Measurements from ENCODE around the gene FFAR4.

The FFAR4 gene

DNA sequence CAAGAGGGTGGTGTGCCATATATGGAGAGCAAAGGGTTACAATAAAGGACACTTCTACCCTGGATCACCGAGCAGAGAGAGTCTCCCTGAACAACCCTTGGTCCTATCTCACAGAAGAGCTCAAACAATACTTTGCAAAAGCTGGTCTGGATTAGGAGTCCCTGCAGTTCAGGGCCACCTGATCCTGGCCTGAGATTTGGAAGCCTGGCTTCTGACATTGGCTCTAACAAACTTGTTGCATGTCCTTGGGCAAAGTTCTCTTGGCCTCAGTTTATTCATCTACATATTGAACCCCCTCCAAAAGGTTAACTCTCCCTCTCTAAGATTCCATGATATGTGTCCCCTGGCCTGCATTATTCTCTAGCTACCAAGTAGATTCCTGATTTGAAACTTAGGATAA, 32.9 kb downstream of the FFAR4 start:
- peaks cover 16% of the 10 kb centered on the region for H3K4me1 Mint-ChIP-seq (ENCODE audit: low read depth)
- no peaks in the 10 kb centered on the region for H3K9me3 Mint-ChIP-seq
- no peaks in the 10 kb centered on the region for H3K36me3 Mint-ChIP-seq (ENCODE audit: low read depth)
- H3K4me3 Mint-ChIP-seq, result no peak overlapping the region
- H3K27ac Mint-ChIP-seq, result no peak overlapping the region
- intact Hi-C loops (cut with micrococcal nuclease), result no loop called here
- H3K27me3 Mint-ChIP-seq, result peaks cover 50% of the 10 kb centered on the region

DNA sequence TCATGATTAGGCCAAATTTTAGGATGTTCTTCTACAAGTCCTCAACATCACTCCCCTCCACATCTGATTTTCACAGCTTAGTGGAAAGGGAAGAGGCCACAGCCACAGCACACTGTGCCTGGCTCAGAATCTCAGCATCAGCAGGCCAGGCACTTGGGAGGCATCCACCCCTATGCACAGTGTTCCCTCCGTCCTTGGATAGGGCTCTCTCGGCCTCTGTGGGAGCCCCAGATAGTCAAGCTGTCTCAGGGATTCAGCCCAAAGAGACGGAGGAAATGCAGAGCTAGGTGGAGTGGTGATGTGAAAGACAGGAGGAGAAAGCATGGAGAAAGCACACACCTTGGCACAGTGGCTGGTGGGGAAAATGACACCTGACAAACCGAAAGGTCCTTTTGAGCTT, 33.3 kb downstream of the FFAR4 start:
- H3K36me3 Mint-ChIP-seq (ENCODE audit: low read depth), result no peaks in the 10 kb centered on the region
- H3K4me3 Mint-ChIP-seq, result no peak overlapping the region
- peaks cover 52% of the 10 kb centered on the region for H3K27me3 Mint-ChIP-seq

DNA sequence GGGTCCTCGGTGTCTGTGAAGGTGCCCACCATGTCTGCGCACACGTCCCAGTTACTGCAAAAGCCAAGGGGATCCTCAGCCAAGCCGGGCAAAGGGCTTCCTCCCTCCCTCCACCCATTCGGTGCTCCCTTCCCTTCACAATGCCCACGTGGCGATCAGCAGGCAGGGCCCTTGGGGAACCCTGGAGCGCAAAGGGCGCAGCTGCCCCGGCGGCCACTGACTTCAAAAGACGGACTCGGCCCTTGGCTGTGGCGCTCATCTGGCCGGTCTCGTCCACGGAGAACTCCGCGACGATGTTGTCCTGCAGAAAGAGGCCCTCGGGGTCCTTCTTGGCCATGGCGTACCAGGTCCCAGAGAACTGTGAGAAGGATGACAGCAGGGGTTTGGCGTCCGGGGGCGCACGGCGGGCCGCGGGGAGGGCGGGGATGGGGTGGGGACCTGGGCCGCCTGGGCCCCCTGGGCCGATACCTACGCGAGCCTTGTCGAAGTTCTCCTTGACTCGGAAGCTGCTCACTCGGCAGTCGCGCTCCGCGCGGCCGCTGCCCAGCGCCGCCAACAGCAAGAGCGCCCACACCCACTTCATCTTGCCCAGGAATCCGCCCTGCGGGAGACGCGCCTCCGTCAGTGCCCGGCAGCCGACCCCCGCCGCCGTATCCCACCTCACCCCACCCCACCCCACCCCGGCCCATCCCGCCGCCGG, 34.1 kb downstream of the FFAR4 start:
- peak overlapping the region; percentile 60 for H3K4me3 Mint-ChIP-seq

More for the DNA sequence above, 33.3 kb downstream of the FFAR4 start:
- intact Hi-C loops (cut with micrococcal nuclease), result no loop called here
- H3K4me1 Mint-ChIP-seq (ENCODE audit: low read depth), result peaks cover 15% of the 10 kb centered on the region
- no peaks in the 10 kb centered on the region for H3K9me3 Mint-ChIP-seq
- H3K27ac Mint-ChIP-seq, result no peak overlapping the region

DNA sequence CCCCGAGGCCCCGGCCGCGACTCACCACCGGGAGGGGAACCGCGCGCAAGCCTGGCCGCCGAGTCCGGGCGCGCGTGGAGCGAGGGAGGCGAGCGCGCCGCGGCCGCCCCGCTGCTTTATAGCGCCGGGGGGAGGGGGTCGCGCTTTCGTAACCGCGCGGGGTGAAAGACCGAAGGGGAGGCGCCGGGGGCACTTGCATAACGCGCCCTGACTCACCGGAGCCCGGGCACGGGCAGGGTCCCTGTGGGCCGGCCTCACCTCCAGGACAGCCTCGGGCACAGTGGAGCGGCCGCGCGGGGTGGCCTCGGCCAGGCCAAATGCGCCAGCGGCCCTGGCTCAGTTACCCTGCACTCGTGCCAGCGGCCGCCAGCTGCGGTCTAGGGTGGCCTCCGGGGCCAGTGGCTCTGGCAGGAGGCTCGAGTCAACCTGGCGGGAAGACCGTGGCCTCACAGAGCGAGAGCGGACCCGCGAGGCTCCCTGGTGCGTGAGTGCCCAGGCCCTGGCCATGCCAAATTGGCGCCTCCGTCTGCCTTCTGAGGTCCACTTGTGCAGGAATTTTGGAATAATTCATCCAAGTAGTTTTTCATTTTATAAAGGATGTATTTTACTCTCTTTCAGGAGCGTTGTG, 34.8 kb downstream of the FFAR4 start, which contains the start of gene RBP4:
TSS of gene RBP4 (minus strand) at position 90 of the 628 bp plus-strand sequence. CDS start 207 bp downstream, outside the sequence.
- no peaks in the 10 kb centered on the region for H3K9me3 Mint-ChIP-seq
- H3K27me3 Mint-ChIP-seq, result peaks cover 57% of the 10 kb centered on the region
- H3K4me1 Mint-ChIP-seq (ENCODE audit: low read depth), result peaks cover 15% of the 10 kb centered on the region
- no peaks in the 10 kb centered on the region for H3K36me3 Mint-ChIP-seq (ENCODE audit: low read depth)
- no peak within 1 kb of the TSS for H3K27ac Mint-ChIP-seq
- intact Hi-C loops (cut with micrococcal nuclease), result no loop called here
- peak within 1 kb of the TSS; percentile 60 for H3K4me3 Mint-ChIP-seq

More for the DNA sequence above, 34.1 kb downstream of the FFAR4 start:
- H3K9me3 Mint-ChIP-seq, result no peaks in the 10 kb centered on the region
- no peak overlapping the region for H3K27ac Mint-ChIP-seq
- peaks cover 52% of the 10 kb centered on the region for H3K27me3 Mint-ChIP-seq
- H3K36me3 Mint-ChIP-seq (ENCODE audit: low read depth), result no peaks in the 10 kb centered on the region
- intact Hi-C loops (cut with micrococcal nuclease), result no loop called here
- peaks cover 15% of the 10 kb centered on the region for H3K4me1 Mint-ChIP-seq (ENCODE audit: low read depth)

DNA sequence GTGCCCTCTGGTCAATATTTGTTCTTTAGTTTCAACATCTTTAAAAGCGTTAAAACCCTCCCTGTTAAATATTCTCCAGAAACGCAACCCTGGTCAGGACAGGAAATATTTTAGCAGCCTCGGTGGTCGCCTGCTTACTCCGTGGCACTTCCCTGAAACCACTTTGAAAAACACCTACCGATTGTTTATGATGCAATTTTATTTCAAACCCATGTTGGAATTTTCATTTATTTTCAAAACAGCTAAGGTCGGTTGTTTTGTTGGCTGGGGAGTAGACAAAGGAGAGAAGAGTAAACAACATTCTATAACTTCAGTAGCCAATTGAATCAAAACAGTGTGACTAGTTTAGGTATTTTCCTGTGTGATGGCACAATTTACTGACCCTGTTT, 35.3 kb downstream of the FFAR4 start:
- no peaks in the 10 kb centered on the region for H3K36me3 Mint-ChIP-seq (ENCODE audit: low read depth)
- intact Hi-C loops (cut with micrococcal nuclease), result no loop called here

DNA sequence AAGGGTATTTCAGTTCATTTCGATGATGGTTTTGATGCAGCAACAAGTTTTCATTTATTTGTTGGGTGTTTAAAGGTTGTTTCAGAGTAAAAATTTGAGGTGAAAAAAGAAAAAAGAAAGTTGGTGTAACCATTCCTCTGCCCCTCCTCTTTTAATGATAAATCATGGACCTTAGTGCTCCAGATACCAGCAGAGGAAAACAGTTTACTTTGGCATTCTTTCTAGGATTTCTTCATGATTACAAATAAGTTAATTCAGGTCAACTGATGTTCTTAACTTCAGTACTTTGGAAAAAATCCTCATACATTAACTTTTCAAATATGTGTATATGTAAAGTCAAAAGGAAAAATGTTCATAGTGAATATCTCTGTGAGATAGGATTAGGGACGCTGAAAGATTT, 36.6 kb downstream of the FFAR4 start:
- intact Hi-C loops (cut with micrococcal nuclease), result no loop called here
- Mint-ChIP-seq H3K4me1 (ENCODE audit: low read depth) (peaks cover 15% of the 10 kb centered on the region), H3K4me3 (no peak overlapping the region), H3K36me3 (ENCODE audit: low read depth) (no peaks in the 10 kb centered on the region), H3K27ac (no peak overlapping the region), H3K9me3 (no peaks in the 10 kb centered on the region), H3K27me3 (peaks cover 59% of the 10 kb centered on the region)

More for the DNA sequence above, 35.3 kb downstream of the FFAR4 start:
- Mint-ChIP-seq H3K27ac (no peak overlapping the region), H3K9me3 (no peaks in the 10 kb centered on the region), H3K4me1 (ENCODE audit: low read depth) (peaks cover 15% of the 10 kb centered on the region), H3K27me3 (peaks cover 57% of the 10 kb centered on the region), H3K4me3 (peak overlapping the region; percentile 60)

DNA sequence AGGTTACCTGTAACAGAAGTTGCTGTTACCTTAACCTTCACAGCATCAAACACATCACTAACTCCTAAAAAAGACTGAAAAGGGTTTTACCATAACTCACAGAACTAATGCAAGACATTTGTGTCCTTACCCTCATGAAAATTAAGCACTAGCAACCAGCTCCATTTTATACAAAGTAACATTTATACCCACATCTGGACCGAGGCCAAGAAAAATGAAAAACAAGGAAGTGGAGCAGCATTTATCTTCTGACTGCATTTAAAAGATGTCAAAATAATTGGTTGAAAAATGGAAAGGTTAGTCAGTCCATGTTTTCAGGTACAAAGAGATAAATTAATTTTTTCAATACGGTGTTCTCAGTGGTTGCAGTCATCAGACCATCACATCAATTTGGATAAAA, 37.7 kb downstream of the FFAR4 start:
- intact Hi-C loops (cut with micrococcal nuclease), result no loop called here
- Mint-ChIP-seq H3K4me1 (ENCODE audit: low read depth) (peaks cover 17% of the 10 kb centered on the region), H3K4me3 (no peak overlapping the region), H3K27ac (no peak overlapping the region), H3K27me3 (peaks cover 60% of the 10 kb centered on the region), H3K9me3 (no peaks in the 10 kb centered on the region), H3K36me3 (ENCODE audit: low read depth) (no peaks in the 10 kb centered on the region)

DNA sequence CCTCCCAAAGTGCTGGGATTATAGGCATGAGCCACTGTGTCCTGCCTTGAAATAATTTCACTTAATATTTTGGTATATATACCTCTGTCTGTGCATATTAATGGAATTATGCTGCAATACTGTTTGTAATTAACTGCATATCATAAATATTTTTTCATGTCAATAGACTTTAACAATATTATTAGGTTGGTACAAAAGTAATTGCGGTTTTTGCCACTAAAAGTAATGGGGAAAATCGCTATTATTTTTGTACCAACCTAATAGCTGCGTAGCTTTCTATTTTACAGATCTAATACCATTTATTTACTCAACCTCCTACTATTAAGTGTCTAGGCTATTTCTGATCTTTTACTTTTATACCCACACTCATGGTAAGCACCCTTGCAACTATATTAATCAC, 42.0 kb downstream of the FFAR4 start:
- no peaks in the 10 kb centered on the region for H3K36me3 Mint-ChIP-seq (ENCODE audit: low read depth)
- no peak overlapping the region for H3K4me3 Mint-ChIP-seq
- no peak overlapping the region for H3K27ac Mint-ChIP-seq
- H3K27me3 Mint-ChIP-seq, result peaks cover 22% of the 10 kb centered on the region
- no peaks in the 10 kb centered on the region for H3K9me3 Mint-ChIP-seq
- peaks cover 22% of the 10 kb centered on the region for H3K4me1 Mint-ChIP-seq (ENCODE audit: low read depth)
- intact Hi-C loops (cut with micrococcal nuclease), result no loop called here

DNA sequence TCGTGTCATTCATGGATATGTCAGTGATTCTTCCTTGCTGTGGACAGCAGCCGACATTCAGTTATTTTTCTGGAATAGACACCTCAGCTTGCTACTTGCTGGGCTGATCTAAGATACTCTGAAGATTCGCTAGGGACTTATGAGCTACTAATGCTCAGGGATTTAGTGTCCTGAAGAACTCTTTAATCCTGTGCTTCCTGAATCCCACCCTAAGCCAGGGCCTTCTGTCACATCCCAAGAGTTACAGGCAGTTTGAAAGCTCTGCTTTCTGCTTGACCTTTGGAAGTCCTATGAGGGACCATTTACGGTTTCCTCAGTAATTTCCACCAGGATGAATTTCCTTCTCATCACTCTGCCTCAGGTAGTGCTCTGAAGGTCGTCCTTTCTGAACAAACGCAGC, 45.8 kb downstream of the FFAR4 start, which contains the start of gene PDE6C:
TSS of gene PDE6C (plus strand) at position 227 of the 400 bp plus-strand sequence. CDS start 189 bp downstream, outside the sequence.
- Mint-ChIP-seq H3K4me1 (ENCODE audit: low read depth) (peaks cover 52% of the 10 kb centered on the region), H3K27ac (no peak within 1 kb of the TSS), H3K9me3 (no peaks in the 10 kb centered on the region), H3K36me3 (ENCODE audit: low read depth) (no peaks in the 10 kb centered on the region), H3K4me3 (no peak within 1 kb of the TSS), H3K27me3 (peaks cover 3% of the 10 kb centered on the region)
- intact Hi-C loops (cut with micrococcal nuclease), result loop anchor here (10.0 kb wide), 1 partner anchor 48 kb away; the partner anchor contains the start of gene FFAR4

DNA sequence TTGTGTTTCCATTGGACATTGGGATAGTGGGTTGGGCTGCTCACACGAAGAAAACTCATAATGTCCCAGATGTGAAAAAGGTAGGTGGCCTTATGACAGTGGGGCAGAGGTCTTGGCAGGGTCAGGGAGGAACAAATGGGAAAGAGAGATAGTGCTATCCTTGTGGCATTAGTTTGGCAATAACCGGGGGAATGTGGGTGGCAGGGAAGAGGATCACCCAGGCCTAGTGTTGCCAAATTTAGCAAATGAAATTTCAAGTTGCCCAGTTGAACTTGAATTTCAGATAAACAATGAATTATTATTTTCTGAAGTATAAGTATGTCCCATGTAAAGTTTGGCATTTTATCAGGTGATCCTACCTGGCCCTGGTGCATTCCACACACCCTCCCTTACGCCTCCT, 46.7 kb downstream of the FFAR4 start:
- Mint-ChIP-seq H3K9me3 (no peaks in the 10 kb centered on the region), H3K36me3 (ENCODE audit: low read depth) (no peaks in the 10 kb centered on the region), H3K27me3 (peaks cover under 1% of the 10 kb centered on the region), H3K4me3 (no peak overlapping the region), H3K4me1 (ENCODE audit: low read depth) (peaks cover 59% of the 10 kb centered on the region), H3K27ac (no peak overlapping the region)
- intact Hi-C loops (cut with micrococcal nuclease), result loop anchor here (10.0 kb wide), 1 partner anchor 48 kb away; the partner anchor contains the start of gene FFAR4

DNA sequence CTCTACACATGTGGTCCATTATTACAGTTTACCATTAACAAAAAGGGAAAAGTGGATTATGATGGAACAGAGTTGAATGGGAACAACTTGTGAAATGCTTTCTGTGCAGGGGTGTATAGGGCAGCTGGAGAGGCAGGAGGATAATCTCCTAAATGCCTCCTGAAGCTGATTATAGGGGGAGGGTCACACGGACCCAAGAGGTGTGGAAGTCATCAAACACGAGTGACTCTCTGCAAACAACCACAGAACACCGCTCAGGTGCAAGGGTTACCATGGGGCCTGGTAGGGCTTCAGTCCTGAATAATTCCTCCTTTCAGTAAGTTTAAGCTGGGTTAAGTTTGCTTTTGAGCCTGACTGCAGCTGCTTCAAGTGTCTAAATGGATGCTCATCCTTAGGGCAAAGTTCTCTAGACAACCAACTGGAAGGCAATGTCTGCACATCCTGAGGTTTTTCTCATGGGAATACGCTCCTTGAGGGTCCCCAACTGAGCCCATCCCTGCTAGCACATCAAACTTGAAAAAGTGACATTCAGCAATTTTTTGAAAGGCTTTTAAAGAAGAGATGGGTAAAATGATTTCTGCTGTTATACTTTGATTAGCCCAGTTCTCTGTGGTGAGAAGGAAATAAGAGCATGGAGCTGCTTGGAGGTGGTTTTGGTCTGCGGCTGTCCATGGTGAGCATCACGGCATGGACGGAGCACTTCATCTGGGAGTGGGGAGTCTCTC, 47.8 kb downstream of the FFAR4 start:
- intact Hi-C loops (cut with micrococcal nuclease), result loop anchor here (10.0 kb wide), 1 partner anchor 49 kb away; the partner anchor contains the start of gene FFAR4
- no peaks in the 10 kb centered on the region for H3K9me3 Mint-ChIP-seq
- H3K4me3 Mint-ChIP-seq, result no peak overlapping the region
- no peaks in the 10 kb centered on the region for H3K27me3 Mint-ChIP-seq
- H3K36me3 Mint-ChIP-seq (ENCODE audit: low read depth), result no peaks in the 10 kb centered on the region
- peaks cover 56% of the 10 kb centered on the region for H3K4me1 Mint-ChIP-seq (ENCODE audit: low read depth)
- H3K27ac Mint-ChIP-seq, result no peak overlapping the region

DNA sequence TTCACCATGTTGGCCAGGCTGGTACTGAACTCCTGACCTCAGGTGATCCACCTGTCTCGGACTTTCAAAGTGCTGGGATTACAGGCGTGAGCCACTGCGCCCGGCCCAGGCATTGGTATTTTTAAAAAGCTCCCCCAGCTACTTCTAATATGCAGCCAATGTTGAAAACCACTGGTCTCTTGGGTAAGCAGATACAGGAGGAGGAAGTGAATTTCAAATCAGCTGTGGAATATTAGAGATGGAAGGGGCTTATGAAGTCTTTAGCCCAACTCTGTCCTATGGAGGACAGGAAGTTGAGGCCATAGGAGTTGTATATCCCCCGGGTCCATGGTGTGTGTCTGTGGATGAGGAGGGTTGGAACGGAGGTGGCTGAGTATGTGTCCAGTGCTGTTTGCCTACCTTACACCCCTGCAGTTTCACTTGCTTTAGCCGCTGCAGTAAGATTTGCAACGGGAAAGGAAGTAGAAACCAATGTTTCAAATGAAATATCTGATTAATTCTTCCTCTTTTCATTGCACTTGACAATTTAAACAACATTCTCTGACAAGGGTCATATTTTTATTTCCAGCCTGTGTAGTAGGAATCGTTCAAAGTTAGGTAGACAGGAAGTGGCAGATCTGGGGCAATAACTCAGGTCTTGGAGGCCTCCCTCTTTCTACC, 49.2 kb downstream of the FFAR4 start:
- intact Hi-C loops (cut with micrococcal nuclease), result loop anchor here (10.0 kb wide), 1 partner anchor 51 kb away; the partner anchor contains the start of gene FFAR4
- Mint-ChIP-seq H3K4me3 (peak overlapping the region; percentile 58), H3K36me3 (ENCODE audit: low read depth) (no peaks in the 10 kb centered on the region), H3K9me3 (no peaks in the 10 kb centered on the region), H3K27me3 (peaks cover 2% of the 10 kb centered on the region), H3K4me1 (ENCODE audit: low read depth) (peaks cover 47% of the 10 kb centered on the region), H3K27ac (peak overlapping the region; percentile 63)

DNA sequence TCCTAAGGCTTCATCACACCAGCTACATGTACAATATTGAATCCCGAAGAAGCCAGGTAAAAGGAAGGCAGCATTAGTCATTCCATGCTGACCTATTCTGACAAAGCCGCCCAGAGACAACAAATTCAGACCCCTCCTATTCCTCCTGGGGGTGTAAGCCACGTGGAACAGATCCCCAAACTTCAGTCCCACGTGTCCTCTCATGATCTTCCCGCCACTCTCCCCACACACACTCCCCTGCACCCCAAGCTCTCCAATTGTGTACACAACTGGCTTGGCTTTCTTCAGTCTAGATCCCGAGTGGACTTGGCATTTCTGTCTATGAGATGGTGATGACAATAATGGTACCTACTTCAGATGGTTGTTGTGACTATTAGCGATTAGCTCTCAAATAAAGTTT, 54.5 kb downstream of the FFAR4 start:
- intact Hi-C loops (cut with micrococcal nuclease), result no loop called here
- Mint-ChIP-seq H3K9me3 (no peaks in the 10 kb centered on the region), H3K4me1 (ENCODE audit: low read depth) (peaks cover 21% of the 10 kb centered on the region), H3K36me3 (ENCODE audit: low read depth) (no peaks in the 10 kb centered on the region), H3K4me3 (no peak overlapping the region), H3K27ac (no peak overlapping the region), H3K27me3 (peaks cover 9% of the 10 kb centered on the region)
